NCI-H510A treated with DMSO at 0.1 percent for 48 hours (cell line): Measurements from ENCODE around the gene ADI1.
"Not testable (repeated sequence)": the region's sequence is repeated elsewhere in the genome, so short reads cannot be mapped to it uniquely, and the experiment has no call there.

ENCODE experiments used
- DNase-seq: peaks from one replicate; lab custom pipeline; 2025; lab: John Stamatoyannopoulos, UW

ADI1 gene

GRCh38 chr2:3462493-3463104 is 56.7 kb downstream of the ADI1 start:
- no peak for DNase-seq

- DNase-seq, result peak; percentile 84
Measured at GRCh38 chr2:3461801-3462492, 57.4 kb downstream of the ADI1 start.

GRCh38 chr2:3460831-3461800 is 58.2 kb downstream of the ADI1 start:
- DNase-seq, result no peak

GRCh38 chr2:3460156-3460555 is 59.2 kb downstream of the ADI1 start:
- no peak for DNase-seq

GRCh38 chr2:3459185-3460015 is 59.9 kb downstream of the ADI1 start:
- no peak for DNase-seq

- DNase-seq, result no peak
Measured at GRCh38 chr2:3458396-3459184, 60.7 kb downstream of the ADI1 start.

GRCh38 chr2:3457524-3458395 is 61.6 kb downstream of the ADI1 start:
- DNase-seq, result no peak

GRCh38 chr2:3456125-3456524 is 63.2 kb downstream of the ADI1 start:
- DNase-seq, result no peak

GRCh38 chr2:3454802-3455201 is 64.5 kb downstream of the ADI1 start:
- no peak for DNase-seq

- not testable (repeated sequence) for DNase-seq
Measured at GRCh38 chr2:3454005-3454404, 65.3 kb downstream of the ADI1 start.

GRCh38 chr2:3453190-3453999 is 65.9 kb downstream of the ADI1 start:
- no peak for DNase-seq

- DNase-seq, result no peak
Measured at GRCh38 chr2:3451926-3452671, 67.2 kb downstream of the ADI1 start.

- no peak for DNase-seq
Measured at GRCh38 chr2:3451169-3451568, 68.2 kb downstream of the ADI1 start.

- DNase-seq, result no peak
Measured at GRCh38 chr2:3450385-3451010, 68.8 kb downstream of the ADI1 start.

- DNase-seq, result no peak
Measured at GRCh38 chr2:3449936-3450335, 69.4 kb downstream of the ADI1 start.

- DNase-seq, result peak; percentile 37
Measured at GRCh38 chr2:3449086-3449485, 70.2 kb downstream of the ADI1 start.

GRCh38 chr2:3448441-3448911 is 70.9 kb downstream of the ADI1 start:
- DNase-seq, result not testable (repeated sequence)
